Fibroblast of mammary gland (primary cell): Measurements from ENCODE around the gene GPS2.

Experiments used
- DNase-seq: peaks from one replicate; pipeline ENCODE4 v3.0.0-alpha.2; 2010; ENCODE audit warnings: low read depth
- H3K4me3 ChIP-seq: 2 replicates; pipeline ENCODE4 v1.5.1; 2011; ENCODE audit warnings: low read depth, mild to moderate bottlenecking, low read length, moderate library complexity; ENCODE audit not compliant: control insufficient read depth
- CTCF ChIP-seq: conservative IDR thresholded peaks from 2 replicates; pipeline ENCODE4 v1.5.1; 2011; ENCODE audit warnings: low read depth, low read length, inconsistent platforms; ENCODE audit not compliant: control insufficient read depth, insufficient read depth

GPS2 gene

GRCh38 chr17:7311110-7311705, 4.0 kb downstream of the GPS2 start:
- no peak for DNase-seq
- no peak for TF ChIP-seq CTCF
- H3K4me3 ChIP-seq = no peak overlapping the region

- H3K4me3 ChIP-seq = peak overlapping the region; percentile 100
- no peak for DNase-seq
- no peak for TF ChIP-seq CTCF
Measured at GRCh38 chr17:7309628-7310027, 5.5 kb downstream of the GPS2 start.

GRCh38 chr17:7308625-7309433, 6.3 kb downstream of the GPS2 start:
- no peak for TF ChIP-seq CTCF
- peak overlapping the region; percentile 100 for H3K4me3 ChIP-seq
- DNase-seq = peak; percentile 81

GRCh38 chr17:7307686-7308624, 7.2 kb downstream of the GPS2 start:
- peak overlapping the region; percentile 100 for H3K4me3 ChIP-seq
- peak; percentile 30 for DNase-seq
- TF ChIP-seq CTCF = no peak

- DNase-seq = peak; percentile 100
- no peak for TF ChIP-seq CTCF
- peak within 1 kb of the TSS; percentile 100 for H3K4me3 ChIP-seq
Measured at GRCh38 chr17:7306911-7307685, 8.1 kb downstream of the GPS2 start, which contains the start of gene EIF5A. Gene EIF5A, plus strand, starts transcription at chr17:7307628. Its CDS starts 2,008 bp downstream, at chr17:7309636.

GRCh38 chr17:7304179-7304578, 11.0 kb downstream of the GPS2 start:
- no peak for TF ChIP-seq CTCF
- DNase-seq = no peak
- H3K4me3 ChIP-seq = no peak overlapping the region
